ENCODE measurements around the gene C17orf67.

GRCh38 chr17:56754523-56755208 is 79.1 kb downstream of the C17orf67 start:
- TF ChIP-seq POLR2AphosphoS5 (IDR thresholded peaks at IDR 0.05): no peak
- no peak for TF ChIP-seq POLR2A (IDR thresholded peaks at IDR 0.05)
- TF ChIP-seq CTCF (IDR thresholded peaks at IDR 0.05): no peak
